ENCODE measurements around the gene FOXP1. TPM values are rescaled to one million over a fixed set of nuclear protein-coding genes. Genes with fewer than 3 reads are reported as not detected.

The FOXP1 gene
- total and polyA plus RNA-seq, 2 of the 8 experiments (the other 6 are each of a cell fraction or from before 2014, with no cell fraction given) = 13.9 to 25.4 TPM

- no peak overlapping the region for H4K91ac ChIP-seq (replicated peaks; ENCODE audit: insufficient read length, low read length)
- WGBS, 2 experiments (ENCODE audit: extremely low coverage in 1 of 2, insufficient coverage in 1 of 2, insufficient read length in 1 of 2, insufficient replicate concordance in 2 of 2, low coverage in 1 of 2, low lambda C conversion rate in 2 of 2, missing lambda C conversion rate in 1 of 2) = 91% methylated on average over 7 of the region's 7 CpGs; no CpG with 5 or more reads in 1 of the 2 experiments
- H3K9ac ChIP-seq (replicated peaks in 1 of 4; ENCODE audit: extremely low read depth in 1 of 4, low read depth in 3 of 4, low read length in 3 of 4) = no peak overlapping the region
- no peak overlapping the region for H2BK15ac ChIP-seq (ENCODE audit: low read length)
- no peaks in the 10 kb centered on the region for H4K20me1 ChIP-seq (replicated peaks in 1 of 2; ENCODE audit: control insufficient read depth in 1 of 2, insufficient read depth in 2 of 2, low read length in 2 of 2)
- no peak overlapping the region for H2BK5ac ChIP-seq (ENCODE audit: low read depth, low read length)
- H3K4ac ChIP-seq (replicated peaks; ENCODE audit: insufficient read length, low read depth, low read length) = no peak overlapping the region
- H3K27ac ChIP-seq (ENCODE audit: low read depth, low read length) = no peak overlapping the region
- DNase-seq (ENCODE audit: low read depth in 1 of 2, low spot score in 2 of 2) (no peak), FAIRE-seq (no peak)
- H2BK12ac ChIP-seq (ENCODE audit: low read depth, low read length) = no peak overlapping the region
- H2BK20ac ChIP-seq (ENCODE audit: low read length) = no peak overlapping the region
- no peak overlapping the region for H2BK120ac ChIP-seq (replicated peaks; ENCODE audit: low read depth, low read length)
- no peak overlapping the region for H4K5ac ChIP-seq (ENCODE audit: insufficient read length, low read depth, low read length)
- H3K14ac ChIP-seq (ENCODE audit: insufficient read length) = no peak overlapping the region
- ChIA-PET CTCF (ENCODE audit: partially characterized antibody) (interaction anchor here (0.6 to 1.5 kb wide), 2 partner anchors 12 to 491 kb away, joined by 3 to 4 read pairs; no protein-coding TSS in a partner anchor), POLR2A (ENCODE audit: partially characterized antibody) (no interaction called here)
- no peaks in the 10 kb centered on the region for H3K27me3 ChIP-seq (replicated peaks in 1 of 4; ENCODE audit: control insufficient read depth in 3 of 4, extremely low read depth in 1 of 4, insufficient read depth in 3 of 4, low read length in 3 of 4)
- no peak overlapping the region for H3K18ac ChIP-seq (ENCODE audit: extremely low read depth, low read length)
- H3K4me3 ChIP-seq (ENCODE audit: extremely low read depth in 1 of 4, insufficient read depth in 2 of 4, low read depth in 3 of 4, low read length in 4 of 4) = no peak overlapping the region
- no peaks in the 10 kb centered on the region for H3K4me1 ChIP-seq (replicated peaks in 1 of 4; ENCODE audit: control insufficient read depth in 3 of 4, insufficient read depth in 4 of 4, low read length in 3 of 4)
- H3K9me3 ChIP-seq (ENCODE audit: insufficient read depth in 2 of 2, low read depth in 1 of 2, low read length in 1 of 2) = no peaks in the 10 kb centered on the region
- no peaks in the 10 kb centered on the region for H3K79me1 ChIP-seq (ENCODE audit: low read depth, low read length)
- no peak overlapping the region for H2AFZ ChIP-seq (ENCODE audit: low read length)
- TF ChIP-seq MAX (IDR thresholded peaks at IDR 0.05) (no peak), ATF2 (IDR thresholded peaks at IDR 0.05; ENCODE audit: low read length) (no peak), SUZ12 (IDR thresholded peaks at IDR 0.05; ENCODE audit: low read length) (no peak), TAF7 (optimal IDR thresholded peaks at IDR 0.05; ENCODE audit: borderline replicate concordance, low read depth, low read length) (no peak), BACH1 (IDR thresholded peaks at IDR 0.05; ENCODE audit: low read length) (no peak), TAF1 (IDR thresholded peaks at IDR 0.05; ENCODE audit: low read depth, low read length) (no peak), ATF3 (IDR thresholded peaks at IDR 0.05; ENCODE audit: insufficient read depth, low read depth, low read length) (no peak)
- H3K23me2 ChIP-seq (ENCODE audit: low read depth, low read length) = no peaks in the 10 kb centered on the region
- H3K4me2 ChIP-seq (ENCODE audit: insufficient read depth in 1 of 2, low read depth in 2 of 2, low read length in 2 of 2) = no peak overlapping the region
- no peak overlapping the region for H2AK5ac ChIP-seq (ENCODE audit: low read depth, low read length)
- no peak overlapping the region for H3K56ac ChIP-seq (replicated peaks; ENCODE audit: insufficient read length, low read depth, low read length)
- H3K79me2 ChIP-seq (ENCODE audit: control insufficient read depth in 1 of 2, insufficient read depth in 2 of 2, low read length in 2 of 2) = no peaks in the 10 kb centered on the region
- H3K36me3 ChIP-seq (ENCODE audit: control insufficient read depth in 2 of 4, insufficient read depth in 4 of 4, low read length in 3 of 4) = no peaks in the 10 kb centered on the region
- no peak overlapping the region for H3K23ac ChIP-seq (ENCODE audit: insufficient read length)
- no peak overlapping the region for H4K8ac ChIP-seq (ENCODE audit: extremely low read depth, insufficient read depth, low read length)
Measured at GRCh38 chr3:70933105-70933810, 650.3 kb downstream of the FOXP1 start.

Data from H1 (cell line).